ENCODE results near the gene CCDC32. TPM values are rescaled to one million over a fixed set of nuclear protein-coding genes. Genes with fewer than 3 reads are reported as not detected.

CCDC32 gene
- total and polyA plus RNA-seq, 2 of the 13 experiments (the other 11 are each of a cell fraction or from before 2014, with no cell fraction given), result 10.8 to 23.2 TPM

GRCh38 chr15:40558952-40559742 lies 5.7 kb downstream of the CCDC32 start (continued):
- TF ChIP-seq ZBTB14 (CRISPR knock-in tag; IDR thresholded peaks at IDR 0.05) (no peak), ZNF550 (CRISPR knock-in tag; IDR thresholded peaks at IDR 0.05; ENCODE audit: borderline replicate concordance) (no peak), ATRX (CRISPR knock-in tag; IDR thresholded peaks at IDR 0.05; ENCODE audit: borderline replicate concordance) (no peak), ZNF709 (CRISPR knock-in tag; IDR thresholded peaks at IDR 0.05) (no peak), MEIS2 (CRISPR knock-in tag; IDR thresholded peaks at IDR 0.05) (no peak), ZSCAN20 (CRISPR knock-in tag; IDR thresholded peaks at IDR 0.05; ENCODE audit: borderline replicate concordance) (no peak), JDP2 (CRISPR knock-in tag; IDR thresholded peaks at IDR 0.05; ENCODE audit: borderline replicate concordance) (no peak), ZNF773 (CRISPR knock-in tag; IDR thresholded peaks at IDR 0.05; ENCODE audit: borderline replicate concordance) (no peak)
- TF ChIP-seq, protein P1, sequence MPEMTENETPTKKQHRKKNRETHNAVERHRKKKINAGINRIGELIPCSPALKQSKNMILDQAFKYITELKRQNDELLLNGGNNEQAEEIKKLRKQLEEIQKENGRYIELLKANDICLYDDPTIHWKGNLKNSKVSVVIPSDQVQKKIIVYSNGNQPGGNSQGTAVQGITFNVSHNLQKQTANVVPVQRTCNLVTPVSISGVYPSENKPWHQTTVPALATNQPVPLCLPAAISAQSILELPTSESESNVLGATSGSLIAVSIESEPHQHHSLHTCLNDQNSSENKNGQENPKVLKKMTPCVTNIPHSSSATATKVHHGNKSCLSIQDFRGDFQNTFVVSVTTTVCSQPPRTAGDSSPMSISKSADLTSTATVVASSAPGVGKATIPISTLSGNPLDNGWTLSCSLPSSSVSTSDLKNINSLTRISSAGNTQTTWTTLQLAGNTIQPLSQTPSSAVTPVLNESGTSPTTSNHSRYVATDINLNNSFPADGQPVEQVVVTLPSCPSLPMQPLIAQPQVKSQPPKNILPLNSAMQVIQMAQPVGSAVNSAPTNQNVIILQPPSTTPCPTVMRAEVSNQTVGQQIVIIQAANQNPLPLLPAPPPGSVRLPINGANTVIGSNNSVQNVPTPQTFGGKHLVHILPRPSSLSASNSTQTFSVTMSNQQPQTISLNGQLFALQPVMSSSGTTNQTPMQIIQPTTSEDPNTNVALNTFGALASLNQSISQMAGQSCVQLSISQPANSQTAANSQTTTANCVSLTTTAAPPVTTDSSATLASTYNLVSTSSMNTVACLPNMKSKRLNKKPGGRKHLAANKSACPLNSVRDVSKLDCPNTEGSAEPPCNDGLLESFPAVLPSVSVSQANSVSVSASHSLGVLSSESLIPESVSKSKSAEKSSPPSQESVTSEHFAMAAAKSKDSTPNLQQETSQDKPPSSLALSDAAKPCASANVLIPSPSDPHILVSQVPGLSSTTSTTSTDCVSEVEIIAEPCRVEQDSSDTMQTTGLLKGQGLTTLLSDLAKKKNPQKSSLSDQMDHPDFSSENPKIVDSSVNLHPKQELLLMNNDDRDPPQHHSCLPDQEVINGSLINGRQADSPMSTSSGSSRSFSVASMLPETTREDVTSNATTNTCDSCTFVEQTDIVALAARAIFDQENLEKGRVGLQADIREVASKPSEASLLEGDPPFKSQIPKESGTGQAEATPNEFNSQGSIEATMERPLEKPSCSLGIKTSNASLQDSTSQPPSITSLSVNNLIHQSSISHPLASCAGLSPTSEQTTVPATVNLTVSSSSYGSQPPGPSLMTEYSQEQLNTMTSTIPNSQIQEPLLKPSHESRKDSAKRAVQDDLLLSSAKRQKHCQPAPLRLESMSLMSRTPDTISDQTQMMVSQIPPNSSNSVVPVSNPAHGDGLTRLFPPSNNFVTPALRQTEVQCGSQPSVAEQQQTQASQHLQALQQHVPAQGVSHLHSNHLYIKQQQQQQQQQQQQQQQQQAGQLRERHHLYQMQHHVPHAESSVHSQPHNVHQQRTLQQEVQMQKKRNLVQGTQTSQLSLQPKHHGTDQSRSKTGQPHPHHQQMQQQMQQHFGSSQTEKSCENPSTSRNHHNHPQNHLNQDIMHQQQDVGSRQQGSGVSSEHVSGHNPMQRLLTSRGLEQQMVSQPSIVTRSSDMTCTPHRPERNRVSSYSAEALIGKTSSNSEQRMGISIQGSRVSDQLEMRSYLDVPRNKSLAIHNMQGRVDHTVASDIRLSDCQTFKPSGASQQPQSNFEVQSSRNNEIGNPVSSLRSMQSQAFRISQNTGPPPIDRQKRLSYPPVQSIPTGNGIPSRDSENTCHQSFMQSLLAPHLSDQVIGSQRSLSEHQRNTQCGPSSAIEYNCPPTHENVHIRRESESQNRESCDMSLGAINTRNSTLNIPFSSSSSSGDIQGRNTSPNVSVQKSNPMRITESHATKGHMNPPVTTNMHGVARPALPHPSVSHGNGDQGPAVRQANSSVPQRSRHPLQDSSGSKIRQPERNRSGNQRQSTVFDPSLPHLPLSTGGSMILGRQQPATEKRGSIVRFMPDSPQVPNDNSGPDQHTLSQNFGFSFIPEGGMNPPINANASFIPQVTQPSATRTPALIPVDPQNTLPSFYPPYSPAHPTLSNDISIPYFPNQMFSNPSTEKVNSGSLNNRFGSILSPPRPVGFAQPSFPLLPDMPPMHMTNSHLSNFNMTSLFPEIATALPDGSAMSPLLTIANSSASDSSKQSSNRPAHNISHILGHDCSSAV (CRISPR knock-in tag; IDR thresholded peaks at IDR 0.05; ENCODE audit: borderline replicate concordance), result no peak
